Esophagus muscularis mucosa (tissue), 4 donors: ENCODE results near the gene MAP2K5. TPM values are rescaled to one million over a fixed set of nuclear protein-coding genes. Genes with fewer than 3 reads are reported as not detected.

ENCODE experiments used
- DNase-seq: peaks from one replicate; pipeline ENCODE4 v3.0.0-alpha.2; 2017; ENCODE audit errors: extremely low spot score
- H3K27ac ChIP-seq, 4 donors: fragments of 200-600 bp; sonication (generic); replicated peaks in 1 of 4; 1 replicate in 3 of 4; 2 replicates in 1 of 4; pipeline ENCODE4 v1.5.1; 2016 to 2019; ENCODE audit warnings: mild to moderate bottlenecking in 1 of 4
- H3K27me3 ChIP-seq, 4 donors: fragments of 200-600 bp; sonication (generic); one replicate each; pipeline versions ENCODE4 v1.5.1 to v1.6.0; 2016 to 2019
- H3K36me3 ChIP-seq, 4 donors: fragments of 200-600 bp; sonication (generic); one replicate each; pipeline ENCODE4 v1.5.1; 2016 to 2019
- H3K4me1 ChIP-seq, 4 donors: fragments of 200-600 bp; sonication (generic); one replicate each; pipeline ENCODE4 v1.5.1; 2016 to 2019
- H3K4me3 ChIP-seq, 4 donors: fragments of 200-600 bp; sonication (generic); 1 replicate in 2 of 4; 2 replicates in 2 of 4; pipeline ENCODE4 v1.5.1; 2016 to 2019; ENCODE audit warnings: mild to moderate bottlenecking in 4 of 4, moderate library complexity in 1 of 4
- H3K9me3 ChIP-seq, 4 donors: fragments of 200-600 bp; sonication (generic); 1 replicate in 3 of 4; 2 replicates in 1 of 4; pipeline ENCODE4 v1.5.1; 2016 to 2019
- EP300 ChIP-seq: sonication (generic); formaldehyde crosslinking; IDR thresholded peaks from one replicate; pipeline ENCODE4 v1.6.1; 2017; ENCODE audit warnings: antibody characterized with exemption
- POLR2A ChIP-seq: fragments of 450-650 bp; IDR thresholded peaks from one replicate; pipeline ENCODE4 v1.6.1; 2017; ENCODE audit warnings: antibody characterized with exemption, moderate library complexity, mild to moderate bottlenecking, low read depth
- POLR2AphosphoS5 ChIP-seq, 2 donors: sonication (generic); formaldehyde crosslinking; IDR thresholded peaks; one replicate each; pipeline ENCODE4 v1.6.1; 2017; ENCODE audit warnings: antibody characterized with exemption in 2 of 2
- WGBS: methylation state at CpG from one replicate; pipeline ENCODE4 v1.1.5; 2018; 5-methylcytosine and 5-hydroxymethylcytosine counted together
- intact Hi-C: fragments of 100-400 bp; cut with DNase I; formaldehyde crosslinking; loops from one replicate; pipeline ENCODE4 v1.15.1; 2023
- total RNA-seq, 4 donors: library from RNA; depleted of rRNA; stranded (reverse); fragments of >200 nt; gene quantifications; one replicate each; pipeline versions ENCODE4 v1.1.0 to v1.2.1, GENCODE V29; 2016
- TF ChIP-seq, protein P1 (sequence below), 3 experiments: fragments of 200-600 bp in 2 of 3; fragments of 450-650 bp in 1 of 3; sonication (generic) in 2 of 3; IDR thresholded peaks; one replicate each; pipeline ENCODE4 v1.5.1; 2017 to 2019; ENCODE audit warnings: antibody characterized with exemption in 3 of 3, mild to moderate bottlenecking in 2 of 3, moderate library complexity in 1 of 3

MAP2K5 gene
- total RNA-seq, 4 donors from 2014 or later, result 7.8 to 11.9 (median 10.6) TPM

DNA sequence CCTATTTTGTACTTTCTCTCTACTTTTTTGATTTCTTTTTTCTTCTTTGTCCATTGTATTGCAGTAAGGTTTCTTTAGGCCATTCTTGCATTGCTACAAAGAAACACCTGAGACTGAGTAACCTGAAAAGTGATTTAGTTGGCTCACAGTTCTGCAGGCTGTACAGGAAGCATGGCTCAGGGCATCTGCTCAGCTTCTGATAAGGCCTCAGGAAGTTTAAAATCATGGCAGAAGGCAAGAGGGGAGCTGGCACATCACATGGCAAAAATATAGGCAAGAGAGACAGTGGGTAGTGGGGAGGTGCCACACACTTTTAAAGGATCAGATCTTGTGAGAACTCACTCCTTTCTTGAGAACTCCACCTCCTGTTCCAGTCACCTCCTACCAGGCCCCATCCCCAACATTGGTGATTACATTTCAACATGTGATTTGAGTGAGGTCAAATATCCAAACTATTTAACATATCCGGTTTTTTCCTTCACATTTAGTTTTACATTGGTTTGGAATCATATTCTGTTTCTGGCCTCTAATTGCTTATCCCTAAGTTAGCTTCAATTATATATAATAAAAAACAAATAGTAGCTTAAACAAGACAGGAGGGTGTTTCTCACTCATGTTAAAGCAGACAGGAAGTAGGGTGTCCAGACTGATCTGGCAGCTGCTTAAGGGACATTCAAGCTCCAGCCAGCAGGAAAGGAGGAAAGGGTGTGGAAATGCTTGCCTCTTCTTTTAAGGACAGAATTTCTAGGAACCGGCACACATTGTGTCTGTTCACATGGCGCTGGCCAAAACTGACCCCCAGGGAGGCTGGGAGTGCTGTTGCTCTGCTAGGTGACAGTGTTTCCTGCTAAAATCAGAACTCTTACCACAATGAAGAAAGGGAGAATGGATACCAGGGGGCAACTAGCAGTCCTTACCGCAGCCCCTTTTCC, 254.0 kb downstream of the MAP2K5 start:
- H3K4me3 ChIP-seq, result no peak overlapping the region
- no peak overlapping the region for H3K27ac ChIP-seq
- intact Hi-C loops, result no loop called here
- no peaks in the 10 kb centered on the region for H3K4me1 ChIP-seq
- DNase-seq, result no peak
- peaks cover 0 to 11% (median 5%) of the 10 kb centered on the region in 4 donors for H3K9me3 ChIP-seq
- H3K36me3 ChIP-seq, result peaks cover 0 to 17% (median 7%) of the 10 kb centered on the region in 4 donors
- no peaks in the 10 kb centered on the region for H3K27me3 ChIP-seq
- no peak for TF ChIP-seq EP300
- WGBS, result 60% methylated on average over 4 of the region's 4 CpGs

DNA sequence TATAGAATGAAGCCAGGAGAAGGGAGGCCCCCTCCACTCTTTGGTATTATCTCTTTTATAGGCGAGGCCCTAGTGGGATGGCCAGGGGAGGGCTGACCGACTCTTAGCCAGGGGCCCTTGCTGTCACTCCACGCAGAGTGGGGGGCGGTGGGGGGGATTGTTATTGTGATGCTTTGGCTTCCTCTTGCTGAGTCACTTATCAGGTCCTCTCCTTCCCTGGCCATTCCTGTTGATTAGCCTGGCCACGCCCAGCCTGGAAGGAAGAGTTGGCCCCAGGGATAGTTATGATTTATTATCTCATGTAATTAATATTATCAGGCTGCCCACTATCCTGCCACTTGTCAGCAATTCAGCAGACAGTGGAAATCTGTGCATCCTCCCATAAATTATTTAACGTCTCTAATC, 257.3 kb downstream of the MAP2K5 start:
- TF ChIP-seq, protein P1, sequence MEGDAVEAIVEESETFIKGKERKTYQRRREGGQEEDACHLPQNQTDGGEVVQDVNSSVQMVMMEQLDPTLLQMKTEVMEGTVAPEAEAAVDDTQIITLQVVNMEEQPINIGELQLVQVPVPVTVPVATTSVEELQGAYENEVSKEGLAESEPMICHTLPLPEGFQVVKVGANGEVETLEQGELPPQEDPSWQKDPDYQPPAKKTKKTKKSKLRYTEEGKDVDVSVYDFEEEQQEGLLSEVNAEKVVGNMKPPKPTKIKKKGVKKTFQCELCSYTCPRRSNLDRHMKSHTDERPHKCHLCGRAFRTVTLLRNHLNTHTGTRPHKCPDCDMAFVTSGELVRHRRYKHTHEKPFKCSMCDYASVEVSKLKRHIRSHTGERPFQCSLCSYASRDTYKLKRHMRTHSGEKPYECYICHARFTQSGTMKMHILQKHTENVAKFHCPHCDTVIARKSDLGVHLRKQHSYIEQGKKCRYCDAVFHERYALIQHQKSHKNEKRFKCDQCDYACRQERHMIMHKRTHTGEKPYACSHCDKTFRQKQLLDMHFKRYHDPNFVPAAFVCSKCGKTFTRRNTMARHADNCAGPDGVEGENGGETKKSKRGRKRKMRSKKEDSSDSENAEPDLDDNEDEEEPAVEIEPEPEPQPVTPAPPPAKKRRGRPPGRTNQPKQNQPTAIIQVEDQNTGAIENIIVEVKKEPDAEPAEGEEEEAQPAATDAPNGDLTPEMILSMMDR (IDR thresholded peaks at IDR 0.05), result no peak
- TF ChIP-seq POLR2AphosphoS5 (IDR thresholded peaks at IDR 0.05), result no peak
- no peak for TF ChIP-seq POLR2A
- TF ChIP-seq EP300, result no peak
- DNase-seq, result no peak
- Histone ChIP-seq H3K4me3 (no peak overlapping the region), H3K36me3 (peaks cover 0 to 24% (median 9%) of the 10 kb centered on the region in 4 donors), H3K27me3 (no peaks in the 10 kb centered on the region), H3K9me3 (peaks cover 0 to 8% (median 4%) of the 10 kb centered on the region in 4 donors), H3K4me1 (no peaks in the 10 kb centered on the region), H3K27ac (no peak overlapping the region)
- intact Hi-C loops, result no loop called here
- WGBS, result 86% methylated on average over 6 of the region's 6 CpGs

DNA sequence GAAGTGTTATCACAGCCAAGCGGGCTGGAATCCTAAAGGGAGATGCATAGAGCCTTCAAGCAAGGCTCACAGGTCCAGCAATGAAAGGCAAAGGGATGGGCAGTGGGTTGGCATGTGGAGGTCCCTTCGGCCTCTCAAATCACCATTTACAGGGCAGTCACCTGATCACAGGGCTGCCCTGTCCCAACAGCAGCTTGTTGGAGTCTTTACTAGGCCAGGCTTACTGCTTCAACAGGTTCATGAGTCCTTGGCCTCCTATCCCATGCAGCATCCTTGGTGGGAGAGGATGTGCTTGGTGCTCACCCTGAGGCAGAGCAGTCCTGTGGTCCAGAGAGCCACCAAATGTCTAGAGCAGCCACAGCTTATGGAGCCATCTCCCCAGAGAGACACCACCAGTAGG, 258.6 kb downstream of the MAP2K5 start:
- H3K9me3 ChIP-seq, result no peaks in the 10 kb centered on the region
- no peaks in the 10 kb centered on the region for H3K4me1 ChIP-seq
- TF ChIP-seq, protein P1 (IDR thresholded peaks at IDR 0.05), result no peak
- TF ChIP-seq EP300 (no peak), POLR2A (no peak), POLR2AphosphoS5 (IDR thresholded peaks at IDR 0.05) (no peak)
- H3K27me3 ChIP-seq, result no peaks in the 10 kb centered on the region
- intact Hi-C loops, result no loop called here
- 77% methylated on average over 1 of the region's 2 CpGs for WGBS
- no peak overlapping the region for H3K27ac ChIP-seq
- peaks cover under 1 to 28% (median 13%) of the 10 kb centered on the region in 4 donors for H3K36me3 ChIP-seq
- no peak for DNase-seq
- H3K4me3 ChIP-seq, result no peak overlapping the region

DNA sequence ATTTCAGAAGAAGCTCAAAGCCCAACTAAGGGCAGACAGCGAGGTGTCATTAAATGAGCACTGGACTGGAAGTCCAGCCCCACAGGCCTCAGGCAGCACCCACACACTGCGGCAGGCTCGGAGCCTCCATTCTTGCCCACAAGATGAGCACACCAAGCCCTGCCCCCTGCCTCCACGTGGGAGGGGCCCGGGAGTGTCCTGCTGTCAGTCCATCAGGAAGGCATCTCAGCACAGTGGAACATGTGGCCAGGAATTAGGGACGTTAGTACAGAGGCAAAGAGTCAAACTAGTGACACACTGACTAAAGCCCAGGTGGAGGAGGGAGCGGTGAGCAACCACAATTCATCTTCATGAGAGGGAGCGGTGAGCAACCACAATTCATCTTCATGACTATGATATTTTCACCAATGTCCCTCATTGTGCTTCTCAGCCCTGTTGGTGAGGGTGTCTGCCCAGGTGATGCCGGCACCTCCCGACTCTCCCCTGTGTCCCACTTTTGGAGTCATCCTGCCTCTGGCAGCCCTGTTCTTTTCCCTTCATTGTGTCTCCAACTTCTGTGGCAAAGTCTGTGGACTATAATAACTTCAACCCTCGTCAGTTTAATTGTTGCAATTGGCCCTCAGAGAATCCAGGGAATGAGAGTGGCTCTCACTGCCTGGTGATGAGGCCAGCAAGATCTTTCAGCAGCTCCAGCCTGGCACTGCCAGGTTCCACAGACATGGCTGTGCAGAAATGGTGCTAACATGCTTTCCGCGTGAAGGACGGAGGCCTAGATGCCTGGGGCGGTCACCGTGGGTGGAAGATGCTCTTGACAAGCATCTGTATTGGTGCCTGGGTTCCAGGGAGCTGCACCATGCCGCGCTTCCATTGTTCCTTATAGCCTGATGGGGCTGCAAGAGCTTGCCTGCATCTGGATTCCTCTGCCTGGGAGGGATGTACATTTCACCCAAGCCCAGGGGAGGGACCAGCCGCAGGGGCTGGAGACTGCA, 259.7 kb downstream of the MAP2K5 start:
- intact Hi-C loops, result no loop called here
- WGBS, result 86% methylated on average over 19 of the region's 19 CpGs
- Histone ChIP-seq H3K36me3 (peaks cover 10 to 38% (median 20%) of the 10 kb centered on the region in 4 donors), H3K27me3 (no peaks in the 10 kb centered on the region), H3K4me3 (no peak overlapping the region), H3K9me3 (no peaks in the 10 kb centered on the region), H3K27ac (no peak overlapping the region), H3K4me1 (no peaks in the 10 kb centered on the region)
- DNase-seq, result no peak
- TF ChIP-seq POLR2AphosphoS5 (IDR thresholded peaks at IDR 0.05) (no peak), EP300 (no peak), POLR2A (no peak)
- TF ChIP-seq, protein P1 (IDR thresholded peaks at IDR 0.05), result no peak
